NB4 (cell line): ENCODE measurements around the gene OPCML.

Experiments used
- DNase-seq: peaks from one replicate; pipeline ENCODE4 v3.0.0; 2010; ENCODE audit warnings: low read depth
- H3K4me3 ChIP-seq: one replicate; pipeline ENCODE4 v1.5.1; 2011; ENCODE audit warnings: mild to moderate bottlenecking, low read depth, low read length, moderate library complexity
- MYC ChIP-seq: IDR thresholded peaks from 2 replicates; pipeline ENCODE4 v1.6.1; 2011; ENCODE audit warnings: low read depth, low read length
- POLR2A ChIP-seq: IDR thresholded peaks from 2 replicates; pipeline ENCODE4 v1.6.1; 2011; ENCODE audit warnings: mild to moderate bottlenecking; ENCODE audit not compliant: insufficient read length; ENCODE audit errors: extremely low read depth
- TF ChIP-seq, protein P1 (sequence below): IDR thresholded peaks from one replicate; pipeline ENCODE4 v1.5.1; 2012; ENCODE audit warnings: low read depth, low read length
- TF ChIP-seq, protein P2 (sequence below): IDR thresholded peaks from 2 replicates; pipeline ENCODE4 v1.6.1; 2011; ENCODE audit warnings: low read depth, low read length

The OPCML gene

DNA sequence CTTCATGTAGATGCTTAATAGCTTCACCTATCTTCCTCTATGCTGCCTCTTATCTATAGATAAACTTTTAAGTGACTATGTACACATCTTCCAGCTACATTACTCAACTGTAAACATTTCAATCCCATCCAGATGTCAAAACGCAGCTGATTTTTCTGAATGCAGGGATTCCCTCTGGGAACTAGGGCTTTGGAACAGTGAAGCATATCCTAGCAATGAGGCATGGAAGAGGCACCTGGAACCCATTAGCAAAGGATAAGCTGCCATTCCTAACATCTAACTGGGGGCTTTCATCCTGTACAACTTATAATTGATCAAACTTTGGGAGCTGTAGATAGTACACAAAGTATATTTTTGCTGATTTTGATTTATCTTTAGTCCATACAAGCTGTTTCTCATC lies 40.8 kb upstream of the OPCML start:
- DNase-seq = no peak
- H3K4me3 ChIP-seq = no peak overlapping the region
- TF ChIP-seq MYC (no peak), POLR2A (no peak)
- TF ChIP-seq, protein P1, sequence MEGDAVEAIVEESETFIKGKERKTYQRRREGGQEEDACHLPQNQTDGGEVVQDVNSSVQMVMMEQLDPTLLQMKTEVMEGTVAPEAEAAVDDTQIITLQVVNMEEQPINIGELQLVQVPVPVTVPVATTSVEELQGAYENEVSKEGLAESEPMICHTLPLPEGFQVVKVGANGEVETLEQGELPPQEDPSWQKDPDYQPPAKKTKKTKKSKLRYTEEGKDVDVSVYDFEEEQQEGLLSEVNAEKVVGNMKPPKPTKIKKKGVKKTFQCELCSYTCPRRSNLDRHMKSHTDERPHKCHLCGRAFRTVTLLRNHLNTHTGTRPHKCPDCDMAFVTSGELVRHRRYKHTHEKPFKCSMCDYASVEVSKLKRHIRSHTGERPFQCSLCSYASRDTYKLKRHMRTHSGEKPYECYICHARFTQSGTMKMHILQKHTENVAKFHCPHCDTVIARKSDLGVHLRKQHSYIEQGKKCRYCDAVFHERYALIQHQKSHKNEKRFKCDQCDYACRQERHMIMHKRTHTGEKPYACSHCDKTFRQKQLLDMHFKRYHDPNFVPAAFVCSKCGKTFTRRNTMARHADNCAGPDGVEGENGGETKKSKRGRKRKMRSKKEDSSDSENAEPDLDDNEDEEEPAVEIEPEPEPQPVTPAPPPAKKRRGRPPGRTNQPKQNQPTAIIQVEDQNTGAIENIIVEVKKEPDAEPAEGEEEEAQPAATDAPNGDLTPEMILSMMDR = no peak
- TF ChIP-seq, protein P2, sequence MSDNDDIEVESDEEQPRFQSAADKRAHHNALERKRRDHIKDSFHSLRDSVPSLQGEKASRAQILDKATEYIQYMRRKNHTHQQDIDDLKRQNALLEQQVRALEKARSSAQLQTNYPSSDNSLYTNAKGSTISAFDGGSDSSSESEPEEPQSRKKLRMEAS = no peak

GRCh38 chr11:133570376-133570775 lies 38.1 kb upstream of the OPCML start:
- TF ChIP-seq, protein P1 = no peak
- TF ChIP-seq, protein P2 = no peak
- no peak for TF ChIP-seq MYC
- TF ChIP-seq POLR2A = no peak
- no peak overlapping the region for H3K4me3 ChIP-seq
- no peak for DNase-seq

DNA sequence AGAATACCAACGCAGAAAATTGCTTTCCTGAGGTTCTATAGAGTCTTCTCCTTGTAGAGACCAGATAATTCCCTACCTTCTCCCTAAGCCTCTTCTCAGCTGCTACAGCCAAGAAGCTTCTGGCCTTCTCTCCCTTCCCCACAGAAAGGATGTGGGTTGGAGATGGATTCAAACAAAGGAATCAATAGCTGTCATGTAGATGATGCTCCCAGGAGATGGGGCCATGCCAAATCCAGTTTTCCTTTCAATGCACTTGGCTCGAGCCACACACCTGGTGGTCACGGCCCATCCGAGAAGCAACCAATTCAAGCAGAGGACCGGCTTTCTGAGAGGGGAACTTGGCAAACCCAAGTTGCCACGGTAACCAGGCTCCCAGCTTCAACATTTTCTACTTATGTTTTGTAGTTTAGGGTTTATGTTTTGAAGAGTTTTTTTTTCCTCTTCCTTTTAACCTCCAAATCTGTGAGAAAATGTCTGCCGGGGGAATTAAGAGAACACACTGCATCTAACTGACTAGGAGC lies 31.3 kb upstream of the OPCML start:
- DNase-seq = no peak
- no peak overlapping the region for H3K4me3 ChIP-seq
- no peak for TF ChIP-seq MYC

DNA sequence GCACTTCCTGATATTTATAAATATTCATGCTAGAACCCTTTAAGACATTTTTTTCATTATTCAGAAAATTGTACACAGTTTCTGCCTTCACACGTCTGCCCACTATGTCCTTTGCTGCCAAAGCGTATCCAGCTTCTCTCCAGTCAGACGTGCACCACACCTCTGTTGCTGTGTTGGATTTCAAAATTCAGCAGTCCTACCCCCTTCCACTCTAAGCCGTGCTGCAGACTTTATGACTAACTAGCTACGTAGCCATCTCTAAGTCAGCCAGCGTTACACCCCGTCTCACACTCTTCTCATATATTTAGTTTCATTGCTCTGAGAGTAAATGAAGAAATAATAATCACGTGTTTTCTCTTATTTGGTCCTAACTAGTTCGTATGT lies 28.2 kb upstream of the OPCML start:
- TF ChIP-seq MYC (no peak), POLR2A (no peak)
- TF ChIP-seq, protein P1 = no peak
- no peak overlapping the region for H3K4me3 ChIP-seq
- DNase-seq = no peak

DNA sequence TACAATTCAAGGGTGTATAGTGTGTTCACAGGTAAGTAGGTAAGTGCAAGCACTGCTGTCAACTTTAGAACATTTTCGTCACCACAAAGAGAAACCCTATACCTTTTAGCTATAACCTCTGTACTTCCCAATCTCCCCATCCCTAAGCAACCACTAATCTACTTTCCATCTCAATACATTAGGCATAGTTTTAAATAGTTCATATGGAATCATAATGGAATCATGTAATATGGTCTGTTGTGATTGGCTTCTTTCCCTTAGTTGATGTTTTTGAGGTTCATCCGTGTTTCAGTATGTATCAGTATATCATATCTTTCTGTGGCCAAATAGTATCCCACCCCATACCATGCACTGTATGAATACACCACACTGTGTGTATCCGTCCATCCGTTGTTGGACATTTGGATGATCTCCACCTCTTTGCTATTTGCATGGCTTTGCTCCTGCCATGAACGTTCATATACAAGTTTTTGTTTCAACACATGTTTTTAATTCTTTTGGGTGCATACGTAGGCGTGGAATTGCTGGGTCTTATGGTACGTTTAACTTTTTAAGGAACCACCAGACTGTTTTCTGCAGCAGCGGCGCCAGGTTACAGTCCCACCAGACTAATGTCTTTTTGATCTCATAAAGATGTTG lies 27.7 kb upstream of the OPCML start:
- no peak overlapping the region for H3K4me3 ChIP-seq
- DNase-seq = no peak
- TF ChIP-seq MYC (no peak), POLR2A (no peak)
- TF ChIP-seq, protein P2 = no peak
- TF ChIP-seq, protein P1 = no peak

GRCh38 chr11:133559382-133559781 lies 27.1 kb upstream of the OPCML start:
- H3K4me3 ChIP-seq = no peak overlapping the region

More at GRCh38 chr11:133559382-133559781, 27.1 kb upstream of the OPCML start:
- TF ChIP-seq, protein P2 = no peak
- TF ChIP-seq POLR2A = no peak
- no peak for TF ChIP-seq MYC
- TF ChIP-seq, protein P1 = no peak
- DNase-seq = no peak
